DMS 273 (cell line): ENCODE results near the gene MMP2.

Experiments
- DNase-seq: peaks from one replicate; lab custom pipeline; 2025; ENCODE audit not compliant: unreplicated experiment; lab: John Stamatoyannopoulos, UW

Gene MMP2

GRCh38 chr16:55468352-55468990 lies 10.5 kb upstream of the MMP2 start:
- DNase-seq: no peak

- DNase-seq: no peak
Measured at GRCh38 chr16:55469821-55470532, 9.0 kb upstream of the MMP2 start.

GRCh38 chr16:55470533-55471371 lies 8.2 kb upstream of the MMP2 start:
- DNase-seq: peak; percentile 91

GRCh38 chr16:55471448-55472097 lies 7.4 kb upstream of the MMP2 start:
- DNase-seq: peak; percentile 38

- DNase-seq: no peak
Measured at GRCh38 chr16:55473587-55473986, 5.4 kb upstream of the MMP2 start.

- no peak for DNase-seq
Measured at GRCh38 chr16:55474821-55475220, 4.2 kb upstream of the MMP2 start.

- DNase-seq: no peak
Measured at GRCh38 chr16:55475919-55476318, 3.1 kb upstream of the MMP2 start.

GRCh38 chr16:55476625-55477533 lies 2.1 kb upstream of the MMP2 start:
- DNase-seq: peak; percentile 52

- DNase-seq: no peak
Measured at GRCh38 chr16:55477736-55478135, 1.3 kb upstream of the MMP2 start.

GRCh38 chr16:55479430-55480140 lies 587 bp downstream of the MMP2 start:
- DNase-seq: peak; percentile 56

GRCh38 chr16:55480228-55480655 lies 1.2 kb downstream of the MMP2 start:
- peak; percentile 77 for DNase-seq

- peak; percentile 19 for DNase-seq
Measured at GRCh38 chr16:55481023-55481422, 2.0 kb downstream of the MMP2 start.

GRCh38 chr16:55482056-55482455 lies 3.1 kb downstream of the MMP2 start:
- DNase-seq: no peak

- peak; percentile 51 for DNase-seq
Measured at GRCh38 chr16:55487048-55487803, 8.2 kb downstream of the MMP2 start.

GRCh38 chr16:55488306-55488705 lies 9.3 kb downstream of the MMP2 start:
- DNase-seq: peak; percentile 12

GRCh38 chr16:55489119-55489955 lies 10.3 kb downstream of the MMP2 start:
- no peak for DNase-seq

GRCh38 chr16:55489956-55490265 lies 10.9 kb downstream of the MMP2 start:
- no peak for DNase-seq

- DNase-seq: no peak
Measured at GRCh38 chr16:55490301-55490700, 11.3 kb downstream of the MMP2 start.
